Neutrophil (primary cell): ENCODE results near the gene CYYR1.

Experiments used
- H3K27ac ChIP-seq: fragments of 200-600 bp; sonication (generic); 2 replicates; pipeline ENCODE4 v1.5.1; 2016; ENCODE audit warnings: mild to moderate bottlenecking, moderate library complexity
- H3K27me3 ChIP-seq: fragments of 200-600 bp; sonication (generic); 2 replicates; pipeline ENCODE4 v1.6.0; 2016; ENCODE audit warnings: mild to moderate bottlenecking
- H3K36me3 ChIP-seq: fragments of 200-600 bp; sonication (generic); 2 replicates; pipeline ENCODE4 v1.5.1; 2017
- H3K4me1 ChIP-seq, 2 experiments: fragments of 200-600 bp in 1 of 2; sonication (generic) in 1 of 2; 1 replicate in 1 of 2; 2 replicates in 1 of 2; pipeline versions ENCODE4 v1.5.1 to v1.6.1; 2013 to 2016; ENCODE audit warnings: low read depth in 1 of 2, low read length in 1 of 2, mild to moderate bottlenecking in 1 of 2, moderate library complexity in 1 of 2; ENCODE audit not compliant: control insufficient read depth in 1 of 2, insufficient read depth in 1 of 2
- H3K4me3 ChIP-seq, 2 experiments: fragments of 200-600 bp in 1 of 2; sonication (generic) in 1 of 2; 1 replicate in 1 of 2; 2 replicates in 1 of 2; pipeline ENCODE4 v1.5.1; 2013 to 2016; ENCODE audit warnings: low read depth in 1 of 2, low read length in 1 of 2, mild to moderate bottlenecking in 1 of 2, moderate library complexity in 1 of 2
- H3K9me3 ChIP-seq: fragments of 200-600 bp; sonication (generic); 2 replicates; pipeline ENCODE4 v1.5.1; 2016
- TF ChIP-seq, protein P1 (sequence below): fragments of 200-600 bp; sonication (generic); IDR thresholded peaks from 2 replicates; pipeline ENCODE4 v1.5.1; 2016; ENCODE audit warnings: antibody characterized with exemption

CYYR1 gene

DNA sequence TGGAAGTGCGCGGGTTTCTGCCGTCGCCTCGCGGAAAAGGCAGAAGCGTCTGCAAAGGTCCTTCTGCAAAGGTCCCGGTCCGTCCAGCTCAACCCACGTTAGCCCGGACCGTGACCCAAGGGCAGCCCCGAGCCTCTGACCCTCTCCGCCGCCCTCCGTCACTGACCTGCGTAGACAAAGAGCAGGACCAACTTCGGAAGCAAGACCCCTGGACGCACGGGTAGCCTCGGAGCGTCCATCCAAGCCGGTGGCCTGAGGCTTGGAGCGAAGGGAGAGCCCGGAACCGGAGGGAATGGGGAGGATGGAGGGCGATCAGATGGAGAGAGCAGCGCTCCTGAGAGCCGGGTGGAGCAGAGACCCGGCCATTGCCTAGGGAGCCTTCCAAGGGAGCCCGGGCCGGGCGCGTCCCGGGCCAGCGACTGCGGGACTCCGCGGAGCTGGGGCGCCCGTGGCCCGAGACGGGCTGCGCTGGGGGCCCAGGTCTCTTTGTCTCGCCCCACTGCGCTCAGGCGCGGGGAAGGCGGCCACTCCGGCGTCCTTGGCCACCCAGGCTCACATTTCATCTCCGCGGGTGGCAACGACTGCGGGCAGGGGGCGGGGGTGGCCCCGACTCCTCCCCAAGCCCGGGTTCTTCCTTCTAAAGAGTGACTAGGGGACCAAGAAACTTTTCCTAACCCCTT is at the start of gene CYYR1:
Gene CYYR1, minus strand, starts transcription at position 585 of the 680 bp plus-strand sequence. Its CDS starts 346 bp downstream, at position 239.
- H3K36me3 ChIP-seq: no peaks in the 10 kb centered on the region

DNA sequence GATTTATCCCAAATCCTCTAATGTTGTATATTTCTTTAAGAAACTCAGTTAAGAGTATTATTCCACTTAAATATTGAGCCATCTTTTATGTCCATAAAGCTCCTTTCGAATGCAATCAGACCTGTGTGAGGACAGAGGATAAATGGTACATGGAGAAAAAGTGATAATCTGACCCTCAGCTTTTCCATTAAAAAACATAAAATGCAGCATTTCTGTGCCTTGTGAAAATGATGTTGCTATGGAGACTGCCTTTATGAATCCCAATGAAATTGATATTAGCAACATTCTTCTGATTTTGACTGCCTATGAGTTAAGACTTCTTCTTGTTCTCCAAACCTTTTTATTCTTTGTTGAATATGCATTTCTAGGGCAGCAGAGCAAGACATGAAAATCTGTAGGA is 44.1 kb upstream of the CYYR1 start:
- H3K27ac ChIP-seq: no peak overlapping the region
- H3K27me3 ChIP-seq: no peaks in the 10 kb centered on the region
- TF ChIP-seq, protein P1, sequence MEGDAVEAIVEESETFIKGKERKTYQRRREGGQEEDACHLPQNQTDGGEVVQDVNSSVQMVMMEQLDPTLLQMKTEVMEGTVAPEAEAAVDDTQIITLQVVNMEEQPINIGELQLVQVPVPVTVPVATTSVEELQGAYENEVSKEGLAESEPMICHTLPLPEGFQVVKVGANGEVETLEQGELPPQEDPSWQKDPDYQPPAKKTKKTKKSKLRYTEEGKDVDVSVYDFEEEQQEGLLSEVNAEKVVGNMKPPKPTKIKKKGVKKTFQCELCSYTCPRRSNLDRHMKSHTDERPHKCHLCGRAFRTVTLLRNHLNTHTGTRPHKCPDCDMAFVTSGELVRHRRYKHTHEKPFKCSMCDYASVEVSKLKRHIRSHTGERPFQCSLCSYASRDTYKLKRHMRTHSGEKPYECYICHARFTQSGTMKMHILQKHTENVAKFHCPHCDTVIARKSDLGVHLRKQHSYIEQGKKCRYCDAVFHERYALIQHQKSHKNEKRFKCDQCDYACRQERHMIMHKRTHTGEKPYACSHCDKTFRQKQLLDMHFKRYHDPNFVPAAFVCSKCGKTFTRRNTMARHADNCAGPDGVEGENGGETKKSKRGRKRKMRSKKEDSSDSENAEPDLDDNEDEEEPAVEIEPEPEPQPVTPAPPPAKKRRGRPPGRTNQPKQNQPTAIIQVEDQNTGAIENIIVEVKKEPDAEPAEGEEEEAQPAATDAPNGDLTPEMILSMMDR: no peak

More for the DNA sequence above, at the start of gene CYYR1:
- Histone ChIP-seq H3K9me3 (no peaks in the 10 kb centered on the region), H3K27ac (peak within 1 kb of the TSS; percentile 54), H3K27me3 (no peaks in the 10 kb centered on the region), H3K4me1 (peaks cover 31 to 35% of the 10 kb centered on the region in 2 experiments), H3K4me3 (peak within 1 kb of the TSS; percentile 69 to 71)
- TF ChIP-seq, protein P1: no peak

DNA sequence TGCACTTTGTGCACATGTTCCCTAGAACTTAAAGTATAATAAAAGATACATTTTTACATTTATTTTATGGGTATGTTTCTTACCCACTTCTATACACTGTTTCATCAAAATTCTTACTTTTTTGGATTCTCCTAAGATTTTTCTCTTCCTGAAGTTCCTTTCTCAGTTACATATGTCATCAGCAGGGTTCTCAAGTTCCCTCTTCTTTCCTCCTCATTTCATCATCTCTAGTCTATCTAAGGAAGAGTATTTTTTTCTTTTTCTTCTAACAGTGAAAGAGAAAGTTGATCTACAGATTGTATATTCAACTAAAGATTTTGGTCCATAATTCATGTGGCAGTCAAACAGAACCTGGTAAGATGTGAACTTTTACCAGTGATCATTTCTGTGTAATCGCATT is 41.2 kb upstream of the CYYR1 start:
- Histone ChIP-seq H3K36me3 (no peaks in the 10 kb centered on the region), H3K9me3 (no peaks in the 10 kb centered on the region), H3K4me3 (no peak overlapping the region), H3K27me3 (no peaks in the 10 kb centered on the region), H3K4me1 (no peaks in the 10 kb centered on the region), H3K27ac (no peak overlapping the region)
- TF ChIP-seq, protein P1: no peak

More for the DNA sequence above, 44.1 kb upstream of the CYYR1 start:
- no peaks in the 10 kb centered on the region for H3K36me3 ChIP-seq
- no peaks in the 10 kb centered on the region for H3K9me3 ChIP-seq
- no peaks in the 10 kb centered on the region for H3K4me1 ChIP-seq
- no peak overlapping the region for H3K4me3 ChIP-seq

DNA sequence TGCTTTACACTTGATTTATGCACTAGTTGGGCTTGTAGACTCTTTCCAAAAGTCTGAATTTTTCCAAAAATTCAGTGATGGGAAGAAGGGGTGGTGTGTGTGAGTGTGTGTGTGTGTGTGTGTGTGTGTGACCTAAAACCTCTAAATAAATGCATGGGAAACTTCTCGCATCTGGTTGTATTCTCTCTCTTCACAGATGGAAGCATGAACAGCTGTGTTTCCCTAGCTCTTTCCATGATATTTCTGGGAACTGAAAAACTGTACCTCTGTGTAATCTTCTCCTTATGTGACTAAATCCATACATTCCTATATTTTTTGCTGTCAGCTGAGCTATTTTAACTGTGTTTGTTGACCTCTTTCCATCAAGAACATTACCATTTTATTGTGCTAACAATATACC is 26.2 kb upstream of the CYYR1 start:
- H3K27me3 ChIP-seq: no peaks in the 10 kb centered on the region
- no peak overlapping the region for H3K4me3 ChIP-seq
- H3K36me3 ChIP-seq: no peaks in the 10 kb centered on the region
- H3K4me1 ChIP-seq: no peaks in the 10 kb centered on the region
- no peaks in the 10 kb centered on the region for H3K9me3 ChIP-seq
- H3K27ac ChIP-seq: no peak overlapping the region
- TF ChIP-seq, protein P1: no peak

DNA sequence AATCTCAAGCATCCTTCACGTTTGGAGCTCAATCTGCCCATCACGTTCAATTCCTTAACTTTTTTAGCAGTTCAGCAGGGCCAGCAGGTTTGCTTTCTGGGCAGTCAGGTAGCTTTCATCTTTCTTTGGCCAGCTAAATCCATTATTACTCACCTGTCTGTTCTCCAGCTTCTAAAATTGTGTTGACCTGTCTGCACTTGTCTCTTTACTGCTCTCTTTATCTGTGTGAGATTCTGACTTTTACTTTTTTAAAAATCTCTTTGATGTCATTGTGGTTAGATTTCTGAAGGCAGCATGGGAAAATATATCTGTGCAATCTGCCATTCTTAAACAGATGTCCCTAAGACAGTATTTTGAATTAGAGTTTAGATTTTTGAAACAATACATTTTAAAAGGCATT is 24.9 kb upstream of the CYYR1 start:
- no peaks in the 10 kb centered on the region for H3K36me3 ChIP-seq
- no peaks in the 10 kb centered on the region for H3K4me1 ChIP-seq
- TF ChIP-seq, protein P1: no peak
- H3K9me3 ChIP-seq: no peaks in the 10 kb centered on the region
- no peak overlapping the region for H3K27ac ChIP-seq
- H3K4me3 ChIP-seq: no peak overlapping the region
- no peaks in the 10 kb centered on the region for H3K27me3 ChIP-seq
